ENCODE measurements around the gene SPOCK1. TPM values are rescaled to one million over a fixed set of nuclear protein-coding genes. Genes with fewer than 3 reads are reported as not detected.

SPOCK1 gene
- total and polyA plus RNA-seq, 8 donors = 0.46 to 15.6 (median 9.2) TPM

GRCh38 chr5:137254119-137255090 lies 244.7 kb downstream of the SPOCK1 start:
- no peaks in the 10 kb centered on the region for H3K9me3 ChIP-seq
- intact Hi-C loops (cut with DNase I; ENCODE audit: low total_unique reads) = no loop called here
- DNase-seq = no peak
- no peak overlapping the region for H3K4me3 ChIP-seq
- TF ChIP-seq POLR2AphosphoS5 (IDR thresholded peaks at IDR 0.05) (peak in 2 of 3 donors; percentile 9 to 42), POLR2A (IDR thresholded peaks at IDR 0.05) (no peak), EP300 (IDR thresholded peaks at IDR 0.05) (peak; percentile 71)
- TF ChIP-seq, protein P1, sequence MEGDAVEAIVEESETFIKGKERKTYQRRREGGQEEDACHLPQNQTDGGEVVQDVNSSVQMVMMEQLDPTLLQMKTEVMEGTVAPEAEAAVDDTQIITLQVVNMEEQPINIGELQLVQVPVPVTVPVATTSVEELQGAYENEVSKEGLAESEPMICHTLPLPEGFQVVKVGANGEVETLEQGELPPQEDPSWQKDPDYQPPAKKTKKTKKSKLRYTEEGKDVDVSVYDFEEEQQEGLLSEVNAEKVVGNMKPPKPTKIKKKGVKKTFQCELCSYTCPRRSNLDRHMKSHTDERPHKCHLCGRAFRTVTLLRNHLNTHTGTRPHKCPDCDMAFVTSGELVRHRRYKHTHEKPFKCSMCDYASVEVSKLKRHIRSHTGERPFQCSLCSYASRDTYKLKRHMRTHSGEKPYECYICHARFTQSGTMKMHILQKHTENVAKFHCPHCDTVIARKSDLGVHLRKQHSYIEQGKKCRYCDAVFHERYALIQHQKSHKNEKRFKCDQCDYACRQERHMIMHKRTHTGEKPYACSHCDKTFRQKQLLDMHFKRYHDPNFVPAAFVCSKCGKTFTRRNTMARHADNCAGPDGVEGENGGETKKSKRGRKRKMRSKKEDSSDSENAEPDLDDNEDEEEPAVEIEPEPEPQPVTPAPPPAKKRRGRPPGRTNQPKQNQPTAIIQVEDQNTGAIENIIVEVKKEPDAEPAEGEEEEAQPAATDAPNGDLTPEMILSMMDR (IDR thresholded peaks at IDR 0.05) = no peak
- peak overlapping the region in 1 of 5 donors; percentile 63 for H3K27ac ChIP-seq
- H3K36me3 ChIP-seq = no peaks in the 10 kb centered on the region
- H3K27me3 ChIP-seq = no peaks in the 10 kb centered on the region
- 76 to 84% (median 79%) methylated on average over 9 of the region's 9 CpGs for WGBS, 5 donors
- H3K4me1 ChIP-seq = peaks cover 0 to 7% (median 0%) of the 10 kb centered on the region in 4 donors

GRCh38 chr5:137252512-137252911 lies 246.6 kb downstream of the SPOCK1 start:
- DNase-seq = no peak
- WGBS, 5 donors = 82 to 95% (median 90%) methylated on average over 2 of the region's 2 CpGs
- TF ChIP-seq, protein P1 (IDR thresholded peaks at IDR 0.05) = no peak
- TF ChIP-seq POLR2A (IDR thresholded peaks at IDR 0.05) (no peak), POLR2AphosphoS5 (IDR thresholded peaks at IDR 0.05) (no peak), EP300 (IDR thresholded peaks at IDR 0.05) (no peak)
- Histone ChIP-seq H3K27me3 (no peaks in the 10 kb centered on the region), H3K4me3 (no peak overlapping the region), H3K27ac (no peak overlapping the region), H3K4me1 (peaks cover 0 to 7% (median 0%) of the 10 kb centered on the region in 4 donors), H3K9me3 (no peaks in the 10 kb centered on the region), H3K36me3 (no peaks in the 10 kb centered on the region)
- intact Hi-C loops (cut with DNase I; ENCODE audit: low total_unique reads) = no loop called here

DNA sequence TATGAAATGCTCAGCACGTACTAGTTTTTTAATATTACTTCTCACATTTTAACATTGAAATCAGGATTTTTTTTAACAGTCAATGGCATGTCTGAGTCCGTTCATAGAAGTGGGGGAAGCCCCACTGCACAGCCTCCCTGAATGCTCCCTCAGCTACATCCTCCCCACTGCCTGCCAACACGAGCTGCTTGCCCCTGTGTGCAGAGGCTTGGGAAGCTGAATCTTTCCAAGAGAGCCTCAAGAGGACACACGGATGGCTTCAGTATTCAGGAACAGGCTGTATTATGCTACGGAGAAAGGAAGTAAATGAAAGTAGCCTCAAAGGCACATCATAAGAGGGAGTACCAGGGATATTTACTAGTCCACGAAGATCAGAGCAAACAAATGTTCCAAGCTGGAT lies 248.7 kb downstream of the SPOCK1 start:
- TF ChIP-seq POLR2A (IDR thresholded peaks at IDR 0.05) = no peak
- WGBS, 5 donors = 66 to 79% (median 69%) methylated on average over 6 of the region's 6 CpGs
- H3K4me1 ChIP-seq = peaks cover 0 to 7% (median 0%) of the 10 kb centered on the region in 4 donors
- intact Hi-C loops (cut with DNase I; ENCODE audit: low total_unique reads) = no loop called here
- no peaks in the 10 kb centered on the region for H3K9me3 ChIP-seq
- H3K4me3 ChIP-seq = no peak overlapping the region
- H3K36me3 ChIP-seq = no peaks in the 10 kb centered on the region
- no peak overlapping the region for H3K27ac ChIP-seq
- DNase-seq = no peak
- H3K27me3 ChIP-seq = no peaks in the 10 kb centered on the region

GRCh38 chr5:137248527-137248926 lies 250.6 kb downstream of the SPOCK1 start:
- no peak for DNase-seq
- Histone ChIP-seq H3K27me3 (no peaks in the 10 kb centered on the region), H3K27ac (no peak overlapping the region), H3K4me1 (no peaks in the 10 kb centered on the region), H3K4me3 (no peak overlapping the region), H3K36me3 (no peaks in the 10 kb centered on the region), H3K9me3 (no peaks in the 10 kb centered on the region)
- no peak for TF ChIP-seq POLR2AphosphoS5 (IDR thresholded peaks at IDR 0.05)
- TF ChIP-seq POLR2A (IDR thresholded peaks at IDR 0.05) = no peak
- TF ChIP-seq EP300 (IDR thresholded peaks at IDR 0.05) = no peak
- TF ChIP-seq, protein P1 (IDR thresholded peaks at IDR 0.05) = no peak
- WGBS, 5 donors = 92 to 97% (median 93%) methylated on average over 3 of the region's 3 CpGs
- intact Hi-C loops (cut with DNase I; ENCODE audit: low total_unique reads) = no loop called here

GRCh38 chr5:137245438-137245837 lies 253.7 kb downstream of the SPOCK1 start:
- Histone ChIP-seq H3K4me1 (no peaks in the 10 kb centered on the region), H3K9me3 (no peaks in the 10 kb centered on the region), H3K36me3 (no peaks in the 10 kb centered on the region), H3K27me3 (no peaks in the 10 kb centered on the region), H3K27ac (no peak overlapping the region), H3K4me3 (no peak overlapping the region)
- DNase-seq = no peak
- intact Hi-C loops (cut with DNase I; ENCODE audit: low total_unique reads) = no loop called here
- WGBS, 5 donors = 81 to 93% (median 87%) methylated on average over 2 of the region's 2 CpGs
- TF ChIP-seq, protein P1 (IDR thresholded peaks at IDR 0.05) = no peak
- TF ChIP-seq EP300 (IDR thresholded peaks at IDR 0.05) = no peak
- no peak for TF ChIP-seq POLR2A (IDR thresholded peaks at IDR 0.05)
- TF ChIP-seq POLR2AphosphoS5 (IDR thresholded peaks at IDR 0.05) = no peak

All from stomach (tissue), 9 donors.